IPS-18a (cell line): ENCODE data around the gene FAM72A.
"Not testable (repeated sequence)": the region's sequence is repeated elsewhere in the genome, so short reads cannot be mapped to it uniquely, and the experiment has no call there.

Experiments
- H3K27ac ChIP-seq: one replicate; pipeline ENCODE4 v1.5.1; 2013; ENCODE audit warnings: low read length
- H3K27me3 ChIP-seq: one replicate; pipeline ENCODE4 v1.6.1; 2013; ENCODE audit warnings: mild to moderate bottlenecking, low read length; ENCODE audit not compliant: control insufficient read depth, insufficient read depth
- H3K36me3 ChIP-seq: one replicate; pipeline ENCODE4 v1.6.1; 2013; ENCODE audit warnings: low read depth, low read length; ENCODE audit not compliant: control insufficient read depth
- H3K4me1 ChIP-seq: one replicate; pipeline ENCODE4 v1.6.1; 2013; ENCODE audit warnings: low read depth, low read length; ENCODE audit not compliant: control insufficient read depth
- H3K4me3 ChIP-seq: one replicate; pipeline ENCODE4 v1.5.1; 2013; ENCODE audit warnings: low read length
- H3K9ac ChIP-seq: one replicate; pipeline ENCODE4 v1.6.1; 2013; ENCODE audit warnings: mild to moderate bottlenecking, low read length, moderate library complexity
- H3K9me3 ChIP-seq: one replicate; pipeline ENCODE4 v1.6.1; 2013; ENCODE audit warnings: low read depth, low read length; ENCODE audit not compliant: control insufficient read depth

FAM72A gene

GRCh38 chr1:206226886-206227285 is 24.2 kb upstream of the FAM72A start:
- H3K27me3 ChIP-seq, H3K4me1 ChIP-seq, H3K4me3 ChIP-seq, H3K36me3 ChIP-seq, H3K9me3 ChIP-seq, H3K9ac ChIP-seq, H3K27ac ChIP-seq: not testable (repeated sequence)

GRCh38 chr1:206225386-206225785 is 22.7 kb upstream of the FAM72A start:
- not testable (repeated sequence) for H3K27ac ChIP-seq, H3K9me3 ChIP-seq

GRCh38 chr1:206224190-206224776 is 21.6 kb upstream of the FAM72A start:
- not testable (repeated sequence) for H3K27me3 ChIP-seq, H3K36me3 ChIP-seq, H3K9me3 ChIP-seq, H3K4me3 ChIP-seq, H3K27ac ChIP-seq, H3K4me1 ChIP-seq, H3K9ac ChIP-seq

More at GRCh38 chr1:206225386-206225785, 22.7 kb upstream of the FAM72A start:
- H3K9ac ChIP-seq, H3K4me1 ChIP-seq, H3K4me3 ChIP-seq, H3K27me3 ChIP-seq, H3K36me3 ChIP-seq: not testable (repeated sequence)

- H3K27ac ChIP-seq, H3K4me1 ChIP-seq, H3K9me3 ChIP-seq, H3K4me3 ChIP-seq, H3K9ac ChIP-seq, H3K36me3 ChIP-seq, H3K27me3 ChIP-seq: not testable (repeated sequence)
These were observed 18.9 kb upstream of the FAM72A start for GRCh38 chr1:206221585-206221984.

DNA sequence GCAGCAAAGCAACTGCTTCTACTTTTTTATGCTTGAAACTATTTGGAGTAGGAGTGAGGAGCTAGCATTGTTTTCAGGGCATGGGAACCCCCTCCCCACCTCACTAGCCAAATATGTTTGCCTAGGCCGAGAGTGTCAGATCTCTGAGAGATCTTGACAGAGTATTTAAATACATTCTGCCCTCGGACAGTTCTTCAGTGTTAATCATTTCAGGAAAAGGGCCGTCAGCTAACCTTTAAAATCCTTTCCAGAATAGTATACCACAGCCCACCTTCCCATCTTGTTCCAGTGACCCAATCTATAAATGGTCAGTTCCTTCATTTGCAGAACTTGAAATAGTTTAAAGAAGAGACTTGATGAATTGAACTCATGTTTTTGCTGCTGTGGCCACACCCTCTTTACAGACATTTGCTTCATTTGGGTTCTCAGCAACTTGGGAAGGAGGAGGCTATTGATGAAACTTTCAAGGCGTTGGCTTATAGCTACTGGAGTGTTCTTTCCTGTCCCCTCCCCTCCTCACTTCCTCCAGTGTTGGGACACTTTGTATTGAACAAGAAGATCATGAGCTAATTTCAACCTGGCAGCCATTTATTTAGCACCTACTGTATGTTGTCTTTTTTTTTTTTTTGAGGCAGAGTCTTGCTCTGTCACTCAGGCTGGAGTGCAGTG is 17.8 kb upstream of the FAM72A start:
- not testable (repeated sequence) for H3K27ac ChIP-seq, H3K4me3 ChIP-seq, H3K4me1 ChIP-seq, H3K9me3 ChIP-seq, H3K36me3 ChIP-seq, H3K9ac ChIP-seq, H3K27me3 ChIP-seq

DNA sequence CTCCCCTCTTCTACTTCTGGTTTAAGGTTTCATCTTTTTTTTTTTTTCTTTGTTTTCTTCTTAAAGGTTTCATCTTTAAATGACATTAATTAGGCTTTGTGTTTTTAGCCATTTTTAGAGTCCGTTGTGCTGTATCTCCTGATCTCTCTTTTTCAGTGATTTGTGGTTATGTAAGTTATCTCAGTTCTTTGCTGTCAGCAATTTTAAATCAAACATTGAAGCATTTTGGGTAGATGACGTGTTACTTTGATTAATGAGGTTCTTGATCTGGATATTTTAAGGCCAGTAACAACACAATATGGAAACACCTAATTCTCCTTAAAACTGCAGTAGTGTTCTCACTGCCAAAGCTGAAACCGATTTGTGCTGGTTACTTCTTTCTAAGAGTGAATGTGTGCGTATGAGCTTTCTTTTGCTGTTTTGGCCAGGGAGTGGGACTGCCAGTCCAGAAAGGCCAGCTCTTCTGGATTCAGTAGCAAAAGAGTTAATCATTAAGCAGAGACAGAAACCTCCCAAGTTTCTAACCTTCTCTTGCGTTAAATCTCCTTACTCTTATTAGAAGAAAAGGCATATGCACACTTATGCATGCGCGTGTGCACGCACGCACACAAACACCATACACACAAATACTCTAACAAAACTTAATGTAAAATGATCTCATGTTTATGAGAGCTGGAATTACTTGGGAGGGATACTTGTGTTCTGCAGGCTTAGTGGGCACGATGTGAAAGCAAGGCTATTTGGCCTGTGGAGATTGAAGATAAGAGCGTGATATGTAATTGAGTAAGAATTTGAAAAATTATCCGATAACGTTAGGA is 17.1 kb upstream of the FAM72A start:
- not testable (repeated sequence) for H3K36me3 ChIP-seq, H3K9ac ChIP-seq, H3K27me3 ChIP-seq, H3K27ac ChIP-seq, H3K9me3 ChIP-seq, H3K4me1 ChIP-seq, H3K4me3 ChIP-seq

DNA sequence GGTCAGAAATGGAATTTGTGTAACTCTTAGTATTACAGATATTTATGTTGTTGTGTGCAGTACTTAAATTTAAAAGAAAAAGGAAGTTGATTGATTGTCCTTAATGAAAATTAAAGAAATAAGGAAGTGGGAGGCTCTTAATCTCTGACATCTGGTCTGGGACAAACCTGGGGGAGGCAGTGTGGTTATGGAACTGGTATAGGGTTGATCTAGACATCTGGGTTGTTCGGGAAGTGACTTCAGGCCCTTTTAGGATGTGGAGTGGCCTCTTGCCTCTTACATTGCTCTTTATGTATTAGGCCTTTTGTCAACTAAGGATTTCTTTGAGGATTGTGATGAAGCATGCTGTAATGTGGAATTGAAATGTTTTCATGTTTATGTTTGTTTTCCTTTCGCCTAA is 16.1 kb upstream of the FAM72A start:
- not testable (repeated sequence) for H3K4me1 ChIP-seq, H3K36me3 ChIP-seq, H3K9me3 ChIP-seq, H3K4me3 ChIP-seq, H3K9ac ChIP-seq, H3K27ac ChIP-seq, H3K27me3 ChIP-seq

- H3K27me3 ChIP-seq, H3K9me3 ChIP-seq, H3K36me3 ChIP-seq, H3K27ac ChIP-seq, H3K4me1 ChIP-seq, H3K4me3 ChIP-seq, H3K9ac ChIP-seq: not testable (repeated sequence)
These were observed 15.6 kb upstream of the FAM72A start for GRCh38 chr1:206218285-206218684.

- H3K9ac ChIP-seq, H3K27me3 ChIP-seq, H3K27ac ChIP-seq, H3K4me1 ChIP-seq, H3K36me3 ChIP-seq, H3K9me3 ChIP-seq, H3K4me3 ChIP-seq: not testable (repeated sequence)
These were observed 13.2 kb upstream of the FAM72A start for GRCh38 chr1:206215600-206216392.

DNA sequence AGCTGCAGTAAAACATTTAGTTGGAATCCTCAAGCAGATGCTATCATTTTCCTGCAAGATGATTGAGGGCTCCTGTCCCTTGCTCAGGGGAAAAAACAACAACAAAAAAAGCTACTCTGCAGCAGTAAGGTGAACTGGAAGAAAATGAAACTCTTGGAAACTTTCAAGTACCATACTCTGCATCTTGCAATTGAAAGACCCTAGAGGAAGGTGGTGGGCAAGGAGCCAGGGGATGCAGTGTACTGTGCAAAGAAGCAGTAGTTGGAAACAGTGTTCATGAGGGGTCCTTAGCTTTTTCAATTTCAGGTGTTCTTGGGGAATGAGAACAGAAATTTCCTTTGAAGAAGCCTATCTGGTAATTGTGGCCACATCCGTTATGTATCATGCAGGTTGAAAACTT is 8.2 kb upstream of the FAM72A start:
- not testable (repeated sequence) for H3K4me1 ChIP-seq, H3K9ac ChIP-seq, H3K4me3 ChIP-seq, H3K27me3 ChIP-seq, H3K27ac ChIP-seq, H3K36me3 ChIP-seq, H3K9me3 ChIP-seq

DNA sequence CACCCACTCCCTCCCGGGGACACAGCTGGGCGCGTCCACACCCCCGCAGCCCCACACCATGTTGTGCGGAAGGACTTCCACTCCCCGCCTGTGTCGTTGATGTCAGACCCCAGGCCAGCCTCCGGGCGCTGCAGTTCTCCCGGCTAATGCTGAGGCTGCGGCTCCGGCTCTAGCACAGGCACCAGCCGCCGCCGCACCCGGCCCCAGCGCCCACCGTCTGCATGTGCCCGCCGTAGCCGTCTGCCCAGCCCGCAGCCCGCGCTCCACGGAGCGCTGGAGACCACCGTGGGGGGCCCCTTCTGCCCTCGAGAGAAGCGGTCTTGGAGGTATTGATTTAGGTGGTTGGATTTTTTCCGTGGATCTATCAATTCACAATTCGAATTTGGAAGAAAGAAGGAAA is 2.9 kb upstream of the FAM72A start:
- not testable (repeated sequence) for H3K9ac ChIP-seq, H3K27me3 ChIP-seq, H3K27ac ChIP-seq, H3K4me3 ChIP-seq, H3K9me3 ChIP-seq, H3K4me1 ChIP-seq, H3K36me3 ChIP-seq
